ENCODE measurements around the gene DSCAML1.

The DSCAML1 gene

DNA sequence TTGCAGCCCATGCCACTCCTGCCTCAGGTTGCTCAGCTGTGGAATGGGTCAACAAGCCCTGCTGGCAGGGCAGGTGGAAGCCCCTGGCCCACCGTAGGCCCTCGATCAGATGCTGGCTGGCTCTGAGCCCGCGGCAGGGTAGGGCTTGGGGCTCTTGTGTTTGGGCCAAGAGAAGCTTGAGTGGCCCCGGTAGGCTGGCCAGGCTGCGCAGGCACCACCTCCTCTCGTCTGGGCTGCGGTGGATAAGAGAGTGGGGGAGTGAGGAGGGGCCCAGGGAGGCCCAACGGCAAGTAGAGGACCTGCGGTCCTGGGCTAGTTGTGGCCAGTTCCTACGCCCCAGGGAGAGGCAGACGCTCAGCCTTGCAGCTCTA is 354.2 kb downstream of the DSCAML1 start:
- Histone ChIP-seq H3K4me1 (ENCODE audit: control extremely low read depth in 1 of 4, control insufficient read depth in 4 of 4, insufficient read depth in 4 of 4, low read length in 3 of 4) (peaks cover 0 to 7% (median 0%) of the 10 kb centered on the region in 4 experiments), H3K9me3 (ENCODE audit: control extremely low read depth in 1 of 5, control insufficient read depth in 4 of 5, insufficient read depth in 2 of 5, low read depth in 1 of 5, low read length in 4 of 5) (no peaks in the 10 kb centered on the region), H3K27me3 (replicated peaks in 2 of 5; ENCODE audit: control insufficient read depth in 4 of 5, insufficient read depth in 5 of 5, low read length in 4 of 5) (peaks cover 0 to 13% (median 8%) of the 10 kb centered on the region in 5 experiments), H3K36me3 (ENCODE audit: control insufficient read depth in 4 of 4, insufficient read depth in 4 of 4, low read length in 3 of 4) (no peaks in the 10 kb centered on the region), H3K27ac (ENCODE audit: insufficient read depth in 1 of 2, low read depth in 1 of 2, low read length in 2 of 2, poor library complexity in 1 of 2, severe bottlenecking in 2 of 2) (no peak overlapping the region), H3K4me3 (ENCODE audit: control insufficient read depth in 1 of 7, extremely low read depth in 1 of 7, insufficient read depth in 4 of 7, low read depth in 2 of 7, low read length in 6 of 7) (no peak overlapping the region)
- POLR2A ChIA-PET = interaction anchor here (0.6 kb wide), 1 partner anchor 350 kb away, joined by 3 read pairs; no protein-coding TSS in a partner anchor
- no peak for DNase-seq
- 91% methylated on average over 12 of the region's 12 CpGs for WGBS (ENCODE audit: insufficient coverage)
- CTCF ChIA-PET = interaction anchor here (0.5 to 4.7 kb wide), 16 partner anchors 14 to 374 kb away, joined by 3 to 25 read pairs (median 4); no protein-coding TSS in a partner anchor

DNA sequence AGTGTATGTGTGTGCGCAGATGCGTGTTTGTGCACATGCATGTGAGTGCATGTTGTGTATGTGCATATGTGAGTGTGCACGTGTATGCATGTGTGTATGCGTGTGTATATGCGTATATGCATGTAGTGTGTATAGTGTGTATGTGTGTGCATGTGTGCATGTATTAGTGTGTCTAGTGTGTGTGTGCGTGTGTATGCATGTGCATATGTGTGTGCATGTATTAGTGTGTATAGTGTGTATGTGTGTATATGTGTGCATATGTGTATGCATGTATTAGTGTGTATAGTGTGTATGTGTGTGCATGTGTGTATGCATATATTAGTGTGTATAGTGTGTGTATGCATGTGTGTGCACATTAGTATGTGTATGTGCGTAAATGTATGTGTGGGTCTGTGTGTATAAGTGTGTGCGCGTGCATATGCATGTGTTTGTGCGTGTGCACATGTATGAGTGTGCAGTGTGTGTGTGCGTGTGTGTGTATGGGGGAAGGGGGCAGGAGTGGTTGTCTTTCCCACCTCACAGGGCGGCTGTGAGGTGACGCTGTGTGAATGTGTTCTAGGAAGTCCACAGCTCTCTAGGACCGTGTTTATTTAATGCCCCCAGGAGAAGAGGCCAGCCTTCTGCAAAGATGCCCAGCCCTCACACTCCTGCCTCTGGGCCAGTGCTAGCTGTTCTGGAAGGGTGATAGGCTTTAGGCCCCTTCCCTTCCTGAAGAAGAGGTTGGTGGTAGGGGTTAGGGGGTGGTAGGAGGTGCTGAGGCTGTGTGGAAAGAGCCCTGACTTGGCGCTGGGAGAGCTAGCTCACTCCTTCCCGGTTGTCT is 354.8 kb downstream of the DSCAML1 start:
- CTCF ChIA-PET = interaction anchor here (0.9 to 4.7 kb wide), 10 partner anchors 12 to 374 kb away, joined by 3 to 25 read pairs (median 5); no protein-coding TSS in a partner anchor
- no peaks in the 10 kb centered on the region for H3K9me3 ChIP-seq (ENCODE audit: control extremely low read depth in 1 of 5, control insufficient read depth in 4 of 5, insufficient read depth in 2 of 5, low read depth in 1 of 5, low read length in 4 of 5)
- H3K4me1 ChIP-seq (ENCODE audit: control extremely low read depth in 1 of 4, control insufficient read depth in 4 of 4, insufficient read depth in 4 of 4, low read length in 3 of 4) = peaks cover 0 to 7% (median 0%) of the 10 kb centered on the region in 4 experiments
- peaks cover 0 to 13% (median 8%) of the 10 kb centered on the region in 5 experiments for H3K27me3 ChIP-seq (replicated peaks in 2 of 5; ENCODE audit: control insufficient read depth in 4 of 5, insufficient read depth in 5 of 5, low read length in 4 of 5)
- POLR2A ChIA-PET = no interaction called here
- no peak overlapping the region for H3K4me3 ChIP-seq (ENCODE audit: control insufficient read depth in 1 of 7, extremely low read depth in 1 of 7, insufficient read depth in 4 of 7, low read depth in 2 of 7, low read length in 6 of 7)
- 91% methylated on average over 13 of the region's 16 CpGs for WGBS (ENCODE audit: insufficient coverage)
- H3K36me3 ChIP-seq (ENCODE audit: control insufficient read depth in 4 of 4, insufficient read depth in 4 of 4, low read length in 3 of 4) = no peaks in the 10 kb centered on the region
- no peak for DNase-seq
- no peak overlapping the region for H3K27ac ChIP-seq (ENCODE audit: insufficient read depth in 1 of 2, low read depth in 1 of 2, low read length in 2 of 2, poor library complexity in 1 of 2, severe bottlenecking in 2 of 2)

DNA sequence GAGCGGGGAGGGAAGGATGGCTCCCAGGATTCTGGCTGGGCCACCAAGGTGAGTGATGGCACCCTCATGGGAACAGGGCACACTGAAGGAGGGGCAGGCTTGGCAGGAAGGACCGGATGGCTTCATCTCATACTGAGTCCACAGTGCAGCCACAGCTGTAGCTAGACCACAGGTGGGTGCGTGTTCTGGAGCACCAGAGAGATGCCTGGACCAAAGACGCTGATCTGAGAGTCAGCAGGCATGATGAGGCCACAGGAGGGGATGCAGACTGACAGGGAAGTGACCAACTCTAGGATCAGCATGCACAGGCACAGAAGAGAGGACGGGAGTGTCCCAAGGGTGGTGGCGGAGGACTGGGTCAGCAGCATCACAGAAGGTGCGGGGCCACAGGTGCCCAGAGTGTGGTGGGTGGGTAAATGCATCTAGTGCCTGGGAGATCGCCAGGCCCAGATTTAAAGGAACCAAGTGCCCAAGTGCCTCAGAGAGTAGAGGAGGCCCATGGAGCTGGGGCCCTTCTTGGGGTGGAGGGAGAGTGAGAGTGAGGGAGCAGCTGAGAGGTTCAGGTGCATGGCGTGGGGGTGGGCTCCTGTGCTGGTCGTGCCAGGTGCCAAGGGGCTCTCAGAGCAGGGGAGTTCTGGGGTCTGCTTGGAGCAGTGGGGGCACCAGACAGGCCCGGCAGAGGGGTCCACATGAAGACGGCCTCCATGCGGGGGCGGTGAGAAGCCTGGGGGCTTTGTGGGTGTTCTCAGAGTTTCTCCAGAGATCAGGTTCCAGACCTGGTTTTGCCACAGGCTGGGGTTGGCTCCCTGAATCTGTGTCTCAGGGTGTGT is 355.7 kb downstream of the DSCAML1 start:
- H3K27ac ChIP-seq (ENCODE audit: insufficient read depth in 1 of 2, low read depth in 1 of 2, low read length in 2 of 2, poor library complexity in 1 of 2, severe bottlenecking in 2 of 2) = no peak overlapping the region
- no peaks in the 10 kb centered on the region for H3K36me3 ChIP-seq (ENCODE audit: control insufficient read depth in 4 of 4, insufficient read depth in 4 of 4, low read length in 3 of 4)
- H3K4me1 ChIP-seq (ENCODE audit: control extremely low read depth in 1 of 4, control insufficient read depth in 4 of 4, insufficient read depth in 4 of 4, low read length in 3 of 4) = peaks cover 0 to 7% (median 0%) of the 10 kb centered on the region in 4 experiments
- ChIA-PET CTCF (interaction anchor here (0.9 to 4.7 kb wide), 3 partner anchors 11 to 15 kb away, joined by 4 to 22 read pairs (median 4); no protein-coding TSS in a partner anchor), POLR2A (no interaction called here)
- no peak overlapping the region for H3K4me3 ChIP-seq (ENCODE audit: control insufficient read depth in 1 of 7, extremely low read depth in 1 of 7, insufficient read depth in 4 of 7, low read depth in 2 of 7, low read length in 6 of 7)
- peaks cover 0 to 13% (median 8%) of the 10 kb centered on the region in 5 experiments for H3K27me3 ChIP-seq (replicated peaks in 2 of 5; ENCODE audit: control insufficient read depth in 4 of 5, insufficient read depth in 5 of 5, low read length in 4 of 5)
- no peak for DNase-seq
- H3K9me3 ChIP-seq (ENCODE audit: control extremely low read depth in 1 of 5, control insufficient read depth in 4 of 5, insufficient read depth in 2 of 5, low read depth in 1 of 5, low read length in 4 of 5) = no peaks in the 10 kb centered on the region
- WGBS (ENCODE audit: insufficient coverage) = 95% methylated on average over 14 of the region's 14 CpGs

DNA sequence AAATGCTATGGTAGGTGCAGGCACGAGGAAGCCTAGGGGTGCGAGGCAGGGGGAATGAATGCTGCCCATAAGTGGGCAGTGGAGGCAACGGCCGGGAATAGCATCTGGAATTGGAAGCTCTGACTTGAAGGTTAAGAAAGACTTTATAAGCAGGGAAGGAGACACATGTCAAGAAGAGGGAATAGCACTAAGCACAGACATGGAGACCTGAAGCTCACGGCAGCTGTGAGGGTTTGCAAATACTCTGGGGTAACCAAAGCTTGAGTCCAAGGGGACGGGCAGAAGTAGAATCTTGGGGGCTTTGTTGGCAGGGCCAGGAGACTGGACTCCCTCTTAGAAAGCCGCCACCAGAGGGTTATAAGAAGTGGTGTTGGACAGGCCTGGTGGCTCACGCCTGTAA is 356.8 kb downstream of the DSCAML1 start:
- Histone ChIP-seq H3K27ac (ENCODE audit: insufficient read depth in 1 of 2, low read depth in 1 of 2, low read length in 2 of 2, poor library complexity in 1 of 2, severe bottlenecking in 2 of 2) (no peak overlapping the region), H3K27me3 (replicated peaks in 2 of 5; ENCODE audit: control insufficient read depth in 4 of 5, insufficient read depth in 5 of 5, low read length in 4 of 5) (peaks cover 0 to 13% (median 5%) of the 10 kb centered on the region in 5 experiments), H3K9me3 (ENCODE audit: control extremely low read depth in 1 of 5, control insufficient read depth in 4 of 5, insufficient read depth in 2 of 5, low read depth in 1 of 5, low read length in 4 of 5) (no peaks in the 10 kb centered on the region), H3K4me1 (ENCODE audit: control extremely low read depth in 1 of 4, control insufficient read depth in 4 of 4, insufficient read depth in 4 of 4, low read length in 3 of 4) (peaks cover 0 to 13% (median 2%) of the 10 kb centered on the region in 4 experiments), H3K4me3 (ENCODE audit: control insufficient read depth in 1 of 7, extremely low read depth in 1 of 7, insufficient read depth in 4 of 7, low read depth in 2 of 7, low read length in 6 of 7) (no peak overlapping the region), H3K36me3 (ENCODE audit: control insufficient read depth in 4 of 4, insufficient read depth in 4 of 4, low read length in 3 of 4) (no peaks in the 10 kb centered on the region)
- POLR2A ChIA-PET = no interaction called here
- 100% methylated on average over 7 of the region's 8 CpGs for WGBS (ENCODE audit: insufficient coverage)
- CTCF ChIA-PET = interaction anchor here (0.9 to 4.7 kb wide), 4 partner anchors 10 to 14 kb away, joined by 4 to 22 read pairs (median 4); no protein-coding TSS in a partner anchor
- no peak for DNase-seq

DNA sequence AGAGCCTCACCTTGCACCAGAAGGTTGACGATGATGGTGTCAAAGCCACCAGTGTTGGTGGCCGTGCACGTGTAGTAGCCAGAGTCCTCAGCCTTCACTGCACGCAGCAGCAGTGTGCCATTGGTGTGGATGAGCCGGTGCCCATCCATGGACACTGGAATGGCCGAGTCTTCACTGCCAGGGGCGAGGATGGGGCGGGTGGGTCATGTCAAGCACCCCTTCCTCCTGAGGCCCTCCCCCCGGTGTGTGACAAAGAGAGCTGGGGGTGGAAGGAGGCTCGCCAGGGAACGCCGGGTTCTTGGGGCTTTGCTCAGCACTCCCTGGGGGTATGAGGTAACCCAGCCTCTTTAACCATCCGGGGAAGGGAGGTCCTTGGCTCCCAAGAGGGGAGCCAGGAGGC is 357.8 kb downstream of the DSCAML1 start:
- ChIA-PET CTCF (interaction anchor here (1.8 kb wide), 1 partner anchor 11 kb away, joined by 4 read pairs; no protein-coding TSS in a partner anchor), POLR2A (no interaction called here)
- 96% methylated on average over 12 of the region's 13 CpGs for WGBS (ENCODE audit: insufficient coverage)
- H3K9me3 ChIP-seq (ENCODE audit: control extremely low read depth in 1 of 5, control insufficient read depth in 4 of 5, insufficient read depth in 2 of 5, low read depth in 1 of 5, low read length in 4 of 5) = no peaks in the 10 kb centered on the region
- no peaks in the 10 kb centered on the region for H3K36me3 ChIP-seq (ENCODE audit: control insufficient read depth in 4 of 4, insufficient read depth in 4 of 4, low read length in 3 of 4)
- no peak overlapping the region for H3K4me3 ChIP-seq (ENCODE audit: control insufficient read depth in 1 of 7, extremely low read depth in 1 of 7, insufficient read depth in 4 of 7, low read depth in 2 of 7, low read length in 6 of 7)
- no peak for DNase-seq
- H3K4me1 ChIP-seq (ENCODE audit: control extremely low read depth in 1 of 4, control insufficient read depth in 4 of 4, insufficient read depth in 4 of 4, low read length in 3 of 4) = peaks cover 0 to 13% (median 3%) of the 10 kb centered on the region in 4 experiments
- peaks cover 0 to 11% (median 2%) of the 10 kb centered on the region in 5 experiments for H3K27me3 ChIP-seq (replicated peaks in 2 of 5; ENCODE audit: control insufficient read depth in 4 of 5, insufficient read depth in 5 of 5, low read length in 4 of 5)
- H3K27ac ChIP-seq (ENCODE audit: insufficient read depth in 1 of 2, low read depth in 1 of 2, low read length in 2 of 2, poor library complexity in 1 of 2, severe bottlenecking in 2 of 2) = no peak overlapping the region

DNA sequence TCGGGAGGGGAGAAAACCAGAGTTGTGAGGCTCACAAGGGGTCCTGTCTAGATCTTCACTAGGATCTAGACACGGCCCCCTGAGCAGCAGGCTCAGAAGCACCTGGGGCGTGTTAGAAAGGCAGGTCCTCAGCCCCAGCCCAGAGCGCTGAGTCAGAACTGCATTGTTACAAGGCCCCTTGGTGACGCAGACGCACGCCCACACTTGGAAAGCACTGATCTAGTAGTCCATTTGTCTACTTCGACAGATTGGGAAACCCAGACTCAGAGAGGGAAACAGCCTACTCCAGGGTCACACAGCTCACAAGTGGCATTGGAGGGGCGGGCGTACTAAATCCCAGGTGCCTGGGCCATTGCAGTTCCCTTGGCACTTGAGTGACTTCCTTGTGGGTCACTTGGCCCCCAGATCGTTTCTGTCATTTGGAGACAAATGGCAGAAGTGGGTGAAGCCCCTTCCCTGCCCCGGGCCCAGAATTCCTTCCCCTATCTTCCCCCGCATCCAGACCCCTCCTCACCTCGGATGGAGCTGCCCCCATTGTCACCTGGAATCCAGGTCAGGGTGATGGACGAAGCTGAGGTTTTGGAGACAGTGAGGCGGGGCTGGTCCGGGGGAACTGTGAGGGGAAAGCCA is 358.5 kb downstream of the DSCAML1 start:
- ChIA-PET CTCF (interaction anchor here (1.8 kb wide), 1 partner anchor 12 kb away, joined by 4 read pairs; no protein-coding TSS in a partner anchor), POLR2A (no interaction called here)
- H3K4me1 ChIP-seq (ENCODE audit: control extremely low read depth in 1 of 4, control insufficient read depth in 4 of 4, insufficient read depth in 4 of 4, low read length in 3 of 4) = peaks cover 0 to 9% (median 3%) of the 10 kb centered on the region in 4 experiments
- no peak overlapping the region for H3K4me3 ChIP-seq (ENCODE audit: control insufficient read depth in 1 of 7, extremely low read depth in 1 of 7, insufficient read depth in 4 of 7, low read depth in 2 of 7, low read length in 6 of 7)
- H3K27me3 ChIP-seq (replicated peaks in 2 of 5; ENCODE audit: control insufficient read depth in 4 of 5, insufficient read depth in 5 of 5, low read length in 4 of 5) = peaks cover 0 to 6% (median 2%) of the 10 kb centered on the region in 5 experiments
- DNase-seq = no peak
- H3K27ac ChIP-seq (ENCODE audit: insufficient read depth in 1 of 2, low read depth in 1 of 2, low read length in 2 of 2, poor library complexity in 1 of 2, severe bottlenecking in 2 of 2) = no peak overlapping the region
- no peaks in the 10 kb centered on the region for H3K36me3 ChIP-seq (ENCODE audit: control insufficient read depth in 4 of 4, insufficient read depth in 4 of 4, low read length in 3 of 4)
- WGBS (ENCODE audit: insufficient coverage) = 91% methylated on average over 14 of the region's 17 CpGs
- H3K9me3 ChIP-seq (ENCODE audit: control extremely low read depth in 1 of 5, control insufficient read depth in 4 of 5, insufficient read depth in 2 of 5, low read depth in 1 of 5, low read length in 4 of 5) = no peaks in the 10 kb centered on the region

All from common myeloid progenitor, CD34-positive (primary cell).